C4-2B (cell line): Measurements from ENCODE around the gene TES.

Experiments
- CTCF ChIP-seq: fragments of 450-650 bp; conservative IDR thresholded peaks from 2 replicates; pipeline ENCODE4 v1.5.1; 2017; ENCODE audit warnings: mild to moderate bottlenecking
- ZFX ChIP-seq: fragments of 450-650 bp; IDR thresholded peaks from 2 replicates; pipeline ENCODE4 v1.6.1; 2017

- TF ChIP-seq CTCF (no peak), ZFX (no peak)
Measured at GRCh38 chr7:116234517-116235200, 24.3 kb downstream of the TES start.
